GM21367 (cell line): ENCODE data around the gene ARL6IP1.
"Not testable (repeated sequence)": the region's sequence is repeated elsewhere in the genome, so short reads cannot be mapped to it uniquely, and the experiment has no call there.

Source experiments
- ATAC-seq: cut with Tn5 transposase; IDR thresholded peaks from one replicate; pipeline ENCODE4 v1.9.1; 2021; ENCODE audit not compliant: unreplicated experiment

Gene ARL6IP1

DNA sequence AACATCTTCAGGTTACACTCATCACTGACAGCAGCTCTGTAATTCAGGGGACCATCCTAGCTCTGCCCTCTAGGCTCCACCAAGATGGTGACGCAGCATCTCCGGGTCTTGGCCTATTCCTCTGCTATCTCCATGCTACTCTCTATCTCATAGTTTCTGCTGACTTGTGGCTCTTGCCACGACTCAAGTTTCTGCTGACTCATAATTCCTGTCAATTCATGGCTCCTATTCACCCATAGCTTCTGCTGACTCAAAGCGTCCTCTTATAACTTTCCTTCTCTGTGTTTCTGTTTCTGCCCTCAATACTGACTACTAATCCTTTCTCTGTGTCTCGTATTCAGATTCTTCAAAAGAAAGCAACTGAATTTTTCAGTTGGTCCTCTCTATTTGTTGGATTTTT is 38.6 kb downstream of the ARL6IP1 start:
- ATAC-seq, result not testable (repeated sequence)

DNA sequence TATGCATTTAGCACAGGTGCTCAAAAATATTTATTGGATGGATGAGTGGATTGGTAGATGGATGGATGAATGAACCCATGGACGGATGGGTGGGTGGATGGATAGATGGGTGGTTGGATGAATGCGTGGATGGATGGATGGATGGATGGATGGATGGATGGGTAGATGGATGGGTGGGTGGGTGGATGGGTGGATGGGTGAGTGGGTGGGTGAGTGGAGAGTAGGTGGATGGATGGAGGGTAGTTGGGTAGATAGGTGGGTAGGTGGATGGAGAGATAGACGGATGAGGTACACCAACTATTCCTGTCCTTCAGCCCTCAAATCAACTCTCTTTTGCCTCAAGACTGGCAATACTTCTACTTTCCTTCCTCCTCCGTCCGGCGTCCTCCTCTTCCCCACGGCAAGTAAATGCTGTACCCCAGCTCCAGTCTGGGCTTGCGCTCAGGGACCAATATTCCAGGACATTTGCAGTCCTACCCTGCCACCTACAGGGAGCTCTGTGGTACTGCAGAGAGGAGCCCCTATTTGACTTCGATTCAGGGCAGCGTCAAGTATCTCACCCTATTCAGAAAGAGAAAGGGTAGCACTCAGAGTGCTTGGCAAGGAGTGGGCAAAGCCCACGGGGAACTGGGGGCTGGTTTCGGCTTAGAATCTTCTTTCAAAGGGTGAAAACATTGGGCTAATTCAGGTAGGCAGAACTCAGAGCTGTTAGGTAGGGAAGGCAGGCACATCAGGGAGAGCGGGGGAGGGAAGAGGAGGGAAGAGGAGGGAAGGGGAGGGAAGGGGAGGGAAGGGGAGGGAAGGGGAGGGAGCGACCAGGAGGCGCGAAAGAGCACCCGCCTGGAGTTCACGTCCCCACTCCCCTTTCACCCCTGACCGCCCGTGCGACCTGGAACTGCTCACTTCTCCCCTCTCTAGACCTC is 41.5 kb downstream of the ARL6IP1 start:
- ATAC-seq, result not testable (repeated sequence)

DNA sequence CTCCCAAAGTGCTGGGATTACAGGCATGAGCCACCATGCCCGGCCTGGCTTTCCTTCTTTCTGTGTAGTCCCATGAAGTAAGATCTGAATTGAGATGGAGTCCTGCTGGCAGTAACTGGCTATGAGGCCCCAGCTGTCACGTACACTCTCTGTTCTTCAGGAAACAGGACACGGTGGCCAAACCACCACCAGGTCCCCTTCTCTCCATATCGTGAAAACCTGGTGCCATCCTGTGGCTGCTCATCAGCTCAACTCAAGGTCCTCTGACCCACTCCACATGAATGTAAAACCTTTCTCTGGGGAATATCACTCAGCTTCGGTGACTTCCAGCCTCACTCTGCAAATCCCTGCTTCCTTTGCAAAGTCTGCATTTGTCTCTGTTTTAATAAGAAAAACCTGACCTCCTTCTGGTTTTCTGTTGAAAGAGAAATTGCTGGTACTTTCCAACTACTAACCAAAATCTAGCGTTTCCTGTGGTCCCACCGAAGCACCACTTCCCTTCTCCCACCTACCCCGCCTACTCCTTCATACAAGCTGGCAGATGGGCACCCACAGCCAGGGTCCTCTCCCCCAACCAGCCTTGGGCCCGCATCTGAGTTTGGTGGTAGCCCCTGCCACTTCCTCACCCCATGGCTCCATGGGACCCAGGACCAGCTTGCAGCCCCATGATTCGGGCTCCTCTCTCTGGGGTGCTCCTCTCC is 43.2 kb downstream of the ARL6IP1 start:
- ATAC-seq, result not testable (repeated sequence)

DNA sequence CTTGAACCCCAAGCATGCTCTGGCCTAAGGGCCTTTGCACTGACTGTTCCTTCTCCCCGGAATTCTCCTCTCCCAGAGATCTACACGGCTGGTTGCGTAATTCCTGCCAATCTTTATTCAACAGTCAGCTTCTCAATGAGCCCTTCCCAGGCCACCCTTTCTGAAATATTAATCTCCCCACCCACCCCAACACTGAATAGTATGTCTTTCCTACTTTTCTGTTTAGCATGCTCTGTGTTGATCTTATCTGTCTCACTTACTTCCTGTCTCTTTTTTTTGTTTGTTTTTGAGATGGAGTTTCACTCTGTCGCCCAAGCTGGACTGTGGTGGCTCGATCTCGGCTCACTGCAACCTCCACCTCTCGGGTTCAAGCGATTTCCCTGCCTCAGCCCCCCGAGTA is 44.7 kb downstream of the ARL6IP1 start:
- not testable (repeated sequence) for ATAC-seq

DNA sequence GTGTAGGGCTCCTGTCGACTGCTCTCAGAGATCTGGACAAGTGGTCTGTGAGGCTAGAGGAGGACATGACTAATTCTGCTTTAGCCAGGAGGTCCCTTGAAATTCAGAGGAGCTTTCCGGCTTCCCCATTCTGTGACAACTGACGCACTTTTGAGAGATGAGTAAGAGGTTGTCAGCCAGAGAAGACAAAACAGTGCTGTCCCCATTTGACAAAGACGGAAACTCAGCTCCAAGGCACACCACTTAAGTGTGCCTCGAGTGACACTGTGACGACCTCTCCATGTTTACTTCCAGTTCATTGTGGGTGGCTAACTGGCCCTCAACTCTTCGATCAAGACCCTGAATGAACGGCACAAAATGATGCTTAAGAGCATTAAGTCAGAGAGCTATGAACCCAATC is 58.5 kb downstream of the ARL6IP1 start:
- ATAC-seq, result not testable (repeated sequence)
